Ecto neural progenitor cell (in vitro differentiated cells): ENCODE measurements around the gene LBR.
"Not testable (repeated sequence)": the region's sequence is repeated elsewhere in the genome, so short reads cannot be mapped to it uniquely, and the experiment has no call there.

Source experiments
- DNase-seq: peaks from one replicate; pipeline ENCODE4 v3.0.0-alpha.2; 2018; ENCODE audit warnings: low spot score

The LBR gene

DNA sequence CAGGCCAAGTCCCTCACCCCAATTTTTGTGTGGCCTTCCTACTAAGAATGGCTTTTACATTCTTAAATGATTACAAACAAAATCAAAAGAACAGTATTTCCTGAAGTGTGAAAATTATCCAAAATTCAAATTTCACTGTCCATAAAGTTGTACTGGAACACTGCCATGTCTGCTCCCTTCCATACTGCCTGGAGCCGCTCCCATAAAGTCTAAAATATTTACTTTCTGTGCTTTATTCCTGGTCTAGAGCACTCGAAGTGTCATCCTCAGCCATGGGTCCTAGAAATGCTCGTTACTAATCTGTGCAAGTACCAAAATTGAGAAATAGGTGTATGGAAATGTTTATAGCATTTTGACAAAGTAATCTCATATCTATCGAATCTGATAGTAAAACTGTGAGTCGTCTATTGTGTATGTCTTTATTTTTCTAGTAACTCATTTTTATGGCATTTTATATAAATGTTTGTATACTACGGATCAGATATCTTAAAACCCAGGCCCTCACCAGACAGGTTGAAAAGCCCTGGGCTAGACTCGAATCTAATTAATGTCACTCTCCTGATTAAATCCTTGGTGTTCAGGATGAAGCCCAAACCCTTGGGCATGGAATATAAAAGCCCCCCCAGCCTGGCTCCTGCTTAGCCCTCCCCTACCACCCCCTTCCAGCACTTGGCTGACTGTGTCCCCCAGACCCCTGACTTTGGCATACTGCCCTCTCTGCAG is 4.9 kb downstream of the LBR start:
- DNase-seq: no peak

DNA sequence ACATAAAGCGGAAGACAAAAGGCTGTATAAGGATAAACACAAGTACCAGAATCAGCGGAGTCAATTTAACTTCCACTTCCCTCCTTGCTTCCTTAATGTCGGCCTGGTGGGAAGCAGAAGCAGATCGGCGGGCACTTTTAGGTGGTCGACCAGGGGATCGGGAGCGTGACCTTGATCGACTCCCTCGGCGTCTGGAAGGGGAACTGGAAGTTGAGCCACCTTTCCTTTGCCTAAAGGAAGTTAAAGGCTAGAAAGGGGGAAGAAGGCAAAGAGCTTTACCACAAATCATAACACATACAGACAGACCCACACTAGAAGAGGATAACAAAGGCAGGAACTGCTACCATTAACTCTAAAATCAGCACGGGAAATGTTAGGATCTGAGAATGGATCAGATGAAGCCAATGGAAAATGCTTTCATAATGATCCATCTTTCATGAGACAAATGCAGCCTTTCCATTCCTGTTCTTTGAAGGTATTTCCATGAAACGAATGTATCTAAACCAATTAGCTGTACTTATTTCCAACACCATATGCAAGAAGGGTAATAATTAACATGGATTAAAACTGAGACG is 5.7 kb downstream of the LBR start:
- DNase-seq: no peak

DNA sequence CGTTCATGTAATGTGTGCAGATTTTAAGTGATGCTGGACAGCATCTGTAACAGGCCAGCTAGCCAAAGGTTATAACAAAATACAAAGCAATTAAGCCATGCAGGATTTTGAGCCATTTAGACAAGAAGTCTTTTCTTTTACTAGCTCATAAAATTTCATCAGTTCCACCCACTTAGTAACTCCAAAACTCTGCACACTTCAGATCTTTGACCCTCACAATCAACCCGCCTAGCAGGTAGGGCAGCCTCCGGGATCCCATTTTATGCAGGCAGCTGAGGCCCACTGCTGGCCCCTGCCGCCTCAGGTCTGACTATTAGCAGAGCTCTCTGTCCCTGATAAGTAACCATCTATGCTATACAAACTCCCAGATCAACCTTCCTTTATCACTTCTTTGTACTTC is 9.2 kb downstream of the LBR start:
- DNase-seq: no peak

DNA sequence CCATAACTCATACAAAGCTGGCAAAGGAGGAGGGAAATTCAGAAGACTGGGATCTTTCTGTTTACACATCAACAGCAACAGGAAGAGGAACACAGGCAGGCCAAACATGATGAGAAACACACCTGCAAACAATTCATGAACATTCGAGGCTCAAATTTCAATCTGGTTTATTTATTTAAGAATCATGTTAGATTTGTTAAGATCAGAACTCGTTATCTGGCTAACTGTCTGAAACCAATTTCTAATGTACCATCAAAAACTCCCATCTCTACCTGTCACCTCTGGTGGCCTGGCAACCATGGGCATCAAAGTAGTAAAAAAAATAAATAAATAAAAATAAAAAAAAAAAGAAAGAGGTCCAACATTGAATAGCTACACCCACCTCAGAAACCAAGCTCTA is 9.8 kb downstream of the LBR start:
- no peak for DNase-seq

DNA sequence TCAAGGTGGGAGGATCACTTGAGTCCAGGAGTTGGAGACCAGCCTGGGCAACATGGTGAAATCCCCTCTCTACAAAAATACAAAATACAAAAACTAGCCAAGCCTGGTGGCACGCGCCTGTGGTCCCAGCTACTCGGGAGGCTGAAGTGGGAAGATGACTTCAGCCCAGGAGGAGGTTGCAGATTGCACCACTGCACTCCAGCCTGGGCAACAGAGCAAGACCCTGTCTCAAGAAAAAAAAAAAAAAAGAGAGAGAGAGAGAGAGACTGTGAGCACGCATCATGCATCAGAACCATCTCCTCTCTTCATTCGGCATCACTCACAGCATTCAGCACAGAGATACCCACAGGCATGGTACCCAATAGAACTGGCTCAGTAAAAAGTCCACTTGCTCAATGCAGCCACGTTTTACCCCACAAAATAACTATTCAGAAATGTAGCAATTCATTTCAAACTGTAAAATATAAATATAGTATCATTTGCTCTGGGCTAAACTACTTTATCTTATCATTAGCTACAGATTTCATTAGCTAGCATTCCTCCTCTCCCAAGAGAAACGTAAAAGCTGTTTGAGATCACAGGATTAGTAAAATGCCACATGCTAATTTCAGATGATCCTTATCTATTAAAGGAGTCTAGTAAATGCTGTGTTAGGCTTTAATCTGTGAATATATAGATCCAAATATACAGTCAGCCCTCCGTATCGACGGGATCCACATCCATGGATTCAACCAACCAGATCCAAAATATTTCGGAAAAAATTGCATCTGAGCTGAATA is 11.7 kb downstream of the LBR start:
- no peak for DNase-seq

DNA sequence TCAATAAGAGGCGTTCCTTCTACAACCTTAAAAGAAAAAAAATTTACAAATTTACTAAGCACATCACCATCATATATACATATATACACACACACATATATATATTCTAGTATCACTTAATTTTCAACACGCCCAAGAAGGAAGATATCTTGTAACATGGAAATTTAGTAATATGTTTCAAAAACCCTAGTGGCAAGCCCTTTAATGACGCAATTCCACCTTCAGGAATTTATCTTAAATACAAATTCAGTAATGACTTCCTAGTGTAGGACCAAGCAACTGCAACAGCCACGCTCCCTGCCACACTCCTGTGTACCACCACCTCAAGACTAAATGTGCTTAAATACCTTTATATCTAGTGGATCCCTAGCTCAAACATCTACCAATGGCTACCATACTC is 12.5 kb downstream of the LBR start:
- DNase-seq: no peak

DNA sequence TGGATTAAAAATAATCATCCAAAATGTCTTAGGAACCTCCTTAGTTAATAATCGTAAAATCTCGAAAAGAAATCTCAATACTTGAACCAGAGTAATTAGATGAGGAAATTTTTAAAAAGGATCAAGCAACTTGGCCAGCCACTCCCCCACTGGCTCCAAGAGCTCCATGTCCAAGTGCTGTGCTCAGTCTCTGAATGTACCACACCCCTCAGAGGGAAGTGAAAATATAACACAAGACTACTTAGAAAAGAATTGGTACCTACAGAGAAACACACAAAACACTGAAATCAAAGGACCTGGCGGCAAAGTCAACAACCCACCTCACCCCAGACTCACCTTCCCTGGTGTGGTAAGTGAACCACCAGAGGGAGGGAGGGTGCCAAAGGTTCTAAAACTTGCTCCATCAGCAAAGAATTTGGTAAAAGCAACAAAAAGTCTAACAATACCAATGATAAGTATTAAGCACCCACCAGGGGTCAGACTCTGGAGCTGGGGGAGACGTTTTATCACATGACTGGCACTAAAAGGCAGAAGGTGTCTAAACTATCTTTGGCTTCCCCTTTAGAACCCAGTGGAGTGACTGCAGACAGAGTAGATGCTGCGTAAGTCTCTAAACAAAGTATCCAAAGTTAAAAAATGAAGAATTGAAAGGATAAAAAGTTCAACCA is 14.0 kb downstream of the LBR start:
- no peak for DNase-seq

DNA sequence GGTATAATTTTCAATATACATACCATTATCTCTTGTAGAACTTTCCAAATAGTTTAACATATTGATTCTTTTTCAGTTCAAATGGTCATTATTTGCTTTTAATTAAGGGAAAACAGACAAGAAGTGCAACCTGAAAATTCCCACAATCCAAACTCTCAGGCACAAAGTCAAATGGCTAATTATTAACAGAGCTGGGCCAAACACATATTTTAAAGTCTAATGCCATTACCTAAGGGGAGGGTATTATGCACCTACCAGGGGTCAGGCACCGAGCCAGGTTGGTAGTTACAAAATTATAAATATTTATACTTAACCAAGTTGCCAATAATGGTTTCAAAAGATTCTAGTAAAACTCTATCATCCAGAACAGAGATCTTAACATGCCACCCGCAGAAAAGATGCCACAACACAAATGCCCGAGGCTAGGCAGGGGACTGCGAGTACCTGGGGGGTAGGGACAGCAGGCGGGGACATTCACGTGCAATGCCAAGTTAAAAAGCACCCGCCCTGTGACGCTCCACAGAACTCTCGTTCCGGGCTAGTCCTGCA is 15.0 kb downstream of the LBR start:
- DNase-seq: no peak

DNA sequence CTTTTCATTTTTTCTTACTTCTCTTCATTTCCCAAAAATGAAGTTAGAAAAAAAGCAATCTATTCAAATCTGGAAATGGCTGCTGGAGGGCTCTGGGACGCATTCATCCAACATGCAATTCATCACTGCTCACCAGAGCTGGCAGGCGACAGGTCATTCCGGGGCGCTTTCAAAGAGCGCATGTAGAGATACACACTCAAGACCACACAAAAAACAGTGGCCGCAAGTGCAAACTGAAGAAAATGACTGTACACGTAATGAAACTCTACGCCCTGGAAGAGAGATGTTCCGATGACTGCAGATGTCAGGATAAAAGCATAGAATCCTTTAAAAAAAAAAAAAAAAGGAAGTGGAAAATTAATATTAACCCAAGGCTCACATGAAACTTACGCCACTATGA is 15.5 kb downstream of the LBR start:
- no peak for DNase-seq

DNA sequence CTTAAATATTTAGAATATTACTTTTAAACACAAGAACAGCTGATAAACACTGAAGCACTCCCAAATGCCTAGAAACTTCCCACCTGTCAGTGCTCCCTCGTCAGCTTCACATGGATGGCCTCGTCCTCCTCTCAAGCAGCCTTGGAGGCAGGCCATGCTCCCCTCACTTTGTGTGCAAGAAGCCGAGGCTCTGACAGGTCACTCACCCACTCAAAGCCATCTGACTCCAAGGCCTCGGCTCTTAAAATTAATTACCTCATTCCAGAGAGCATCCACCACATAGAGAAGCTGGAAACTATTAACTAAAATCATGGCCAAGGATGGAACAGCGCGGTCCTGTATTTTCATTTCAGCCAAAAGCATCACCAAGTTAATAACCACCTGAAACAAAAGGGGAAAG is 17.8 kb downstream of the LBR start:
- DNase-seq: no peak

DNA sequence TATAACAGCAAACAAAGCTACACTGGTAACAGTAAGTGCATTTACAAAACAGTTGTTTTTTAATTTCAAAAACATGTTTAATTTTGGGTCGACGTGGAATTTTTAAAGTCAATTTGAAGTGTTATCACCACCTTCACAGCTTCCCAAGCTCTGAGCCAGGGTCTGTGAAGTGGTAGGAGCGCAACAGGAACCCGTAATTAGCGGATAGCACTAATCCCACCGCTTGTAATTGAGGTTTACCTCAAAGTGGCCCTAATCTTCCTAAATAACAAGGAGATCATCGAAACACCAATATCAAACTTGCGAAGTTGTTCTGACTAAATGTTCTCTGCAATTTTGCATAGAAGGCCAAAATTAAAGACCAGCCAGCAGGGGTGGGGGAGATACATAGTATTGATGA is 18.8 kb downstream of the LBR start:
- no peak for DNase-seq

DNA sequence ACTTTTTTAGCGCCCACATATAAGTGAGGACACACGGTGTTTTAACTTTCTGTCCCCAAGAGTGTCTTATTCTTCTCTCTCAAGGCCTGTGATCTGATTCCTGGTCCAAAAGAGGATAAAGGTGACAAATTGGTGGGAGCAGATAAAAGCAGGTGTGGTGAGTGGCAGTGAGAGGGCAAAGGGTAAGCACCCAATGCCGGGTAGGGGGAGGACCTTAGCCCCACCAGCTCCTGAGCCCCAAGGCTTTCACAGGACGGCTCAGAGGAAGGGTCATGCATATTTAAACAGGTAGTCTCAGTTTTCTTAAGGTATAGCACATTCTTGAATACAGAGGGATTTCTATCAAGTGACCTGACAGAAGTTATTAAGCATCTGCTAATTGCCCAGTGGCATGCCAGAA is 19.6 kb downstream of the LBR start:
- no peak for DNase-seq

DNA sequence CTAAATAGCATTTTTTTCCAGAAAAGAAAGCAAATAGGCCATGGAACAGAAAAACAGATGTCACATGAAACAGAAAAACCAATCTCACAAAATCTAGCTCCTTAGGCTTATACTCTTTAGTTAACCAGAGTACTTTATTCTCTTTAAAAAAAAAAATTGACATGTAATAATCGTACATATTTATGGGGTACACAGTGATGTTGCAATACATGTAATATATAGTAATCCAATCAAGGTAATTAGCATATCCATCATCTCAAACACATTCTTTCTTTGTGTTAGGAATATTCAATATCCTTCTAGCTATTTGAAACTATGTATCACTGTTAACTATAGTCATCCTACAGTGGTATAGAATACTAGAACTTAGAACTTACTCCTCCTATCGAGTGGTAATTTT is 20.1 kb downstream of the LBR start:
- DNase-seq: no peak

DNA sequence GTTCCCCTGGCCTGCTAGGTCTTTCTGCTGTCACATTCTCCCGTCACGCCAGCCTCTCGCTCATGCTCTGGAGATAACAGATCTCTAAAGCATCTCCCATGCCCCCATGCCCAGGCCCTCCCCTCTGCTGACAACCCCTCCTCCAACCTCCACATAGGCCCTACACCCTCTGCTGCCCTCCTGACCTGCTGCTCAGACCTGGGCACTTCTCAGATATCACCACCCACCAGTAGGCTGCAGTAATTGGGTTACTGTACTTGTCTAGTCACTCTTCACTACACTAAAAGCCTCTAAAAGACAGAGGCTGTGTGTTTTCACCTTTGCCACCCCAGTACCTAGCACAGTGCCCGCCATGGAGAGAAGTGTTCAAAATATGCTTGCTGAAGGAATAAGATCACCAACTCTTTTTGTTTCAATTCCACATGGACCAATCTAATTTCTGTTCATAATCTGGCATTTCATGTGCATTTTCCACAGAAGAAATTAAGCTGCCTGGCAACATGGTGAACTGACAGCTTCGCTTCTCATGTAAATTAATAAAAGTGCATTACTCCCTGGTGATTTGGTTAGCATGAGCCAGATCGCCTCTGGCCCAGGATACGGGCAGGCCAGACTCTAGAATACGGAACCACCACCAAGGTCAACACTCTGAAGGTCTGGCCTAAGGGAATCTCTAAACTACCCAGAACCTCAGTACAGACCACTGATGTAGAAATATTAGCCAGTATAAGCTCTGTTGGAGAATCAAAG is 20.7 kb downstream of the LBR start:
- no peak for DNase-seq

DNA sequence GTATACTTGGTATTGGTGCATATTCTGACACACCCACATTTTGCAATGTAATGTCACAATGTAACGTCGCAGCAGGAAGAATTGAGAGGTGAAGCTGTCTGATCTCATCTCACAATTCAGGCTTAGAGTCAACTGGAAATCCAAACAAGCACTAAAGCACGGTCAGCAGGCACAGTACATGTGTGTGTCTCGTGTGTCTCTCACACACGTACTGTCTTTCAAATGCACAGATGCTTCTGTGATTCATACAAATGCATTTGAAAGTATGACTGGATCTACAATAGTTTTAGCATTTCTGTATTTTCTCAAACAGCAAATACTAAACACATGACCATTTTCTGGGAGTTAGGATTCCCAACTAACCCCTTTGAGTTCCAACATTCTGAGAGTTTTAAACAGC is 26.9 kb downstream of the LBR start:
- DNase-seq: no peak

DNA sequence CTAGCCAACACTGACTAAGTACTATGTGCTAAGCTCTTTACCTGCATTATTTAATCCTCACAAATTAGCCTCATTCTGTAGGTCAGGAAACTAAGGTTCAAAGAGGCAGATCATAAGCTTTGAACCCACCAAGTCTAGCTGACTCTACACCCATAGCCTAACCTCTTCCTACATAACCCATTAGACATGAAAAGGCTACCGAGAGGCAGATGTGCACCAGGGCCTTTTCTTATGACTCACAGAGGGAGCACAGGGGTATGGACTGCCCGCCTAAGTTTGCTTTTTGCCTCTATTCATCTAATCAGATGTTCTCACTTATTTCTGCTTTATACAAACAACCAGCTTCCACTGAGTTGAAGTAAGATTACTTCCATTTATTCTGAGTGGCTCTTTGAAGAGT is 31.5 kb downstream of the LBR start:
- no peak for DNase-seq

DNA sequence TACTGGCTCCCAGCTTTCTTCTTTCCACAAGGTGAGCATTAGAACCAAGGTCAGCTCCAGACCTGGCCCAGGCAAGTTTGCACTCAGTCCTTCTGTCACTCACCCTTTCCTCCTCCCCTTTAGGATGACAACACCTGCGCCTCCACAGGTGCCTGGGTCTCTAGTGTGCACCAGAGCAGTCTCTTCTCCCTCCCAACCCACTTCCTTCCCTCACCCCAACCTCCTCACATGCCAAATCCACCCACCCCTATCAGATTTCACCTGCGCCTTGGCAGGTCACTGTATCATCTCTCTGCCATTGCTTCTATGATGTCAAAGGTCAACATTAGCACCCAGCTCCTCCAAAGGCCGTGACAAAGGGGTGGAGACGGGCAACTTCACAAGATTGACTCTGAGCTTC is 38.0 kb downstream of the LBR start:
- DNase-seq: no peak

DNA sequence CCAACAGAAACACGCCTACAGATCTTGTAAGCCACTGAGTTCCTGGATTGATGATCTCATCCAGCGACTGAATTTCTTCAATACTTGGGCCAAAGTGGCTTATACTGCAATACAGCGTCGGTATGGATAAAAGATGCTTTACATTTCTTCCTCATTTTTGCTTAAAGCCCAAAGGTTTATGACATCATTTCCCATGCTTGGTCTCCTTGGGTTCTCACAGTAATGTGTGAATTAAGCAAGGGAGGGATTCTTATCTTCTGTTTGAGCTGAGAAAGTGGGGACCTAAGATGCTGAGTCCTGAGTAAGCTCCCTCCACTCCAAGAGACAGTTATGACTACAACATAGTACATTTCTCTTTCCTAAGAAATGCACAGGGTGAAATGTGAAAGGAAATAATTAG is 39.5 kb downstream of the LBR start:
- DNase-seq: no peak

DNA sequence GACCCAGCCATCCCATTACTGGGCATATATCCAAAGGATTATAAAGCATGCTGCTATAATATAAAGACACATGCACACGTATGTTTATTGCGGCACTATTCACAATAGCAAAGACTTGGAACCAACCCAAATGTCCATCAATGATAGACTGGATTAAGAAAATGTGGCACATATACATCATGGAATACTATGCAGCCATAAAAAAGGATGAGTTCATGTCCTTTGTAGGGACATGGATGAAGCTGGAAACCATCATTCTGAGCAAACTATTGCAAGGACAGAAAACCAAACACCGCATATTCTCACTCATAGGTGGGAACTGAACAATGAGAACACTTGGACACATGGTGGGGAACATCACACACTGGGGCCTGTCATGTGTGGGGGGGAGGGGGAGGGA is 41.0 kb downstream of the LBR start:
- DNase-seq: not testable (repeated sequence)

DNA sequence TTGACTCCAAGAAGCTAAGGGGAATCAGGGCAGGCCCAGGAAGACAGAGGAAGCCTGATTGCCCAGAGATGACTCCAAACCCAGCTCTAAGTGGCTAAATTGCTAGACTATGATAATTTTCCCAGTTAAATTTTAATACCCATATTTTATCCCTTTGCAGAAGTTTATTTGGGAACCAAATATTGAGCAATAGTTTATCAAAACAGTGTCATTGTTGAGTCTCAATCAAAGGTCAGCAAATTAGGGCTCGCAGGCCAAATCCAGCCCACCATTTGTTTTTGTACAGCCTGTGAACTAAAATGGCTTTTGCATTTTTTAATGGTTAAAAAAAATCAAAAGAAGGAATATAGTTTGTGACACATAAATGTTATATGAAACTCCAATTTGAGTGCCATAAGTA is 47.1 kb downstream of the LBR start:
- no peak for DNase-seq

DNA sequence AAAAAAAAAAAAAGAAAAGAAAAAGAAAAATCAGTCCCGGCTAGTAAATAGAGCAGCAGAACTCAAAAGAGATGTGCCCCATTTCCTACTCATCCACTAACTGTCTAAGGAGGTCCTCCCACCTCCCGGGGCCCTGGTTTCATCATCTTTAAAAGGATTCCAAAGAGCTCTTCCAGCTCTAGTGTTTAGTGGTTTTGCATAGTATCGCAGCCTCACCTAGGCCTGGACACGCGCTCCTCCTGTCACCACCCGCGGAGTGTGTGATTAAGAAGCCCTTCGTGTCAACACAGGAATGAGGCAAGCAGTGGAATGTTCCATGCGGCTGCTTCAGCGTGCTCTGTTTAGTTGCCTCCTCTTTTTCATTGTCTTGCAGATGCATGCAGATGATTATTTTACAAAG is 49.0 kb downstream of the LBR start:
- no peak for DNase-seq

DNA sequence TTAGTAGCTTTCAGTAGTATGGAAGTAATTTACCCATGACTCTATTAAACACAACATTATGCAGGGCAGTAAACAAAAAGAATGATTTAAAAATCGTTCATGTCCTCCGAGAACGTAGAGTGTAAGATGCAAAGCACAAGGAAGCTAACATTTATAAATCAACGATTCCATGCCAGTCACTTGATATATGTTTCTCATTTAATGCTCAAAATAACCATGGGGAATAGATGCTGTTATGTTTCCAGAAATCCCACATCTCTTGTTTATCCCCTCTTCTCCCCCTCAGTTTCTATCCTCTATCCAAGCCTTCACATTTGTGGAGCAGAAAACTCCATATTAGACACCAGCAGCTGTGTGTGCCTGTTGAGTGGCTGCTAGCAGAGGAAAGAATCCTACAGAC is 52.8 kb downstream of the LBR start:
- no peak for DNase-seq
